ENCODE measurements around the gene TCOF1.

The TCOF1 gene

DNA sequence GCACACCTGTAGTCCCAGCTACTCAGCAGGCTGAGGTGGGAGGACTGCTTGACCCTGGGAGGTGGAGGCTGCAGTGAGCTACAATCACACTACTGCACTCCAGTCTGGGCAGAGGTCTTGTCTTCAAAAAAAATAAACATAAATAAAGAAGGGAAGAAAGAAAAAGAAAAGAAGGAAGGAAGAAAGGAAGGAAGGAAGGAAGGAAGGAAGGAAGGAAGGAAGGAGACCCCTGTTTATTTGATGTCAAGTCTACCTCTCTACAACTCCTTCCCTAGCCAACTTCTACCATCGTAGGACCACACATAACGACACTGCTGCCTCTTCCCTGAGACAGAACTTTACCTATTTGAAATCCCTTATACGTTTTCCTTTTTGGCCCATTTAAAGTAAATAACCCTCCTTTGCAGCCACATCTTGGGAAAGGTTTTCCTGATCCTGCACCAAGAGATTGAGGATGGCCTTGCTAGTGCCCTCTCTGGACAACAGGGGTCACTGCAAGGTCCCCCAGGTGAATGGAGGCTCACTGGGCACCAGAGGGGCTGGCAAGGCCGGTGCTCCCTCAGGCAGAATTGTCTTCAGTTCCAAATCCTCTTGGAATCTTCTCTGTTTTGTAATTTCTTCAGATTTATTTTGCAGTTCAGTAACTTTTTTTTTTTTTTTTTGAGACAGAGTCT, 81.5 kb downstream of the TCOF1 start:
- H3K27ac ChIP-seq (ENCODE audit: low read depth, low read length), result no peak overlapping the region
- no peaks in the 10 kb centered on the region for H3K9me3 ChIP-seq (ENCODE audit: control insufficient read depth in 5 of 5, low read length in 5 of 5)
- H3K27me3 ChIP-seq (ENCODE audit: control insufficient read depth in 5 of 5, insufficient read depth in 4 of 5, low read length in 5 of 5), result no peaks in the 10 kb centered on the region
- H3K4me3 ChIP-seq (ENCODE audit: low read depth in 1 of 5, low read length in 5 of 5), result no peak overlapping the region
- no peak overlapping the region for H3K9ac ChIP-seq (ENCODE audit: low read length in 5 of 5)
- peaks cover 0 to 13% (median 9%) of the 10 kb centered on the region in 5 donors for H3K36me3 ChIP-seq (ENCODE audit: control insufficient read depth in 5 of 5, insufficient read depth in 5 of 5, low read length in 5 of 5)
- H3K4me1 ChIP-seq (ENCODE audit: control insufficient read depth in 5 of 5, insufficient read depth in 5 of 5, low read length in 5 of 5), result peaks cover 3 to 17% (median 16%) of the 10 kb centered on the region in 5 donors

DNA sequence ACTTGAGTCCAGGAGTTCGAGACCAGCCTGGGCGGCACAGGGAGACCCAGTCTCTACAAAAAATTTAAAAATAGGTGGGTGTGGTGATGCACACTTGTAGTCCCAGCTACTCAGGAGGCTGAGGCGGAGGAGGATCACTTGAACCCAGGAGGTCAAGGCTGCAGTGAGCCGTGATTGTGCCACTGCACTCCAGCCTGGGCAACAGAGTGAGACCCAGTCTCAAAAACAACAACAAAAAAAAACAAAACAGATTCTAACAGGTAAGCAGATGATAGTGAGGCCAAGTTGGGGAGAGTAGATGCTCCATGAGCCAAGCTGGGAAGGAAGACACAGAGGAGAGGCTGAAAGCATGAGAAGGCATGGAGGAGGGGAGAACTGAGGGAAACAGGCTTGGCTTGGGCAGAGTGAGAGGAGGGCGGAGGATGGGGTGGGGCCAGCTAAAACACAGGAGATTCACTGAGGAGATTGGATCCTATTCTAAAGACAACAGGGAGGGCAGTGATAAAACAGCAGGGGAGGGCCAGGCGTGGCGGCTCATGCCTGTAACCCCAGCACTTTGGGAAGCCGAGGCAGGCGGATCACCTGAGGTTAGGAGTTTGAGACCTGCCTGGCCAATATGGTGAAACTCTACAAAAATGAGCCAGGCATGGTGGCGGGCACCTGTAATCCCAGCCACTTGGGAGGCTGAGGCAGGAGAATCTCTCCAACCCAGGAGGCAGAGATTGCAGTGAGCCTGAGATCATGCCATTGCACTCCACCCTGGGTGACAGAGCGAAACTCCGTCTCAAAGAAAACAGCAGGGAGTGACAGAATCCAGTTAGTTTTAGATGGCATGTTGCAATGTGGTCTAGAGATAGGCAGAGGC, 83.7 kb downstream of the TCOF1 start:
- Histone ChIP-seq H3K9me3 (ENCODE audit: control insufficient read depth in 5 of 5, low read length in 5 of 5) (no peaks in the 10 kb centered on the region), H3K27ac (ENCODE audit: low read depth, low read length) (peak overlapping the region; percentile 30)

DNA sequence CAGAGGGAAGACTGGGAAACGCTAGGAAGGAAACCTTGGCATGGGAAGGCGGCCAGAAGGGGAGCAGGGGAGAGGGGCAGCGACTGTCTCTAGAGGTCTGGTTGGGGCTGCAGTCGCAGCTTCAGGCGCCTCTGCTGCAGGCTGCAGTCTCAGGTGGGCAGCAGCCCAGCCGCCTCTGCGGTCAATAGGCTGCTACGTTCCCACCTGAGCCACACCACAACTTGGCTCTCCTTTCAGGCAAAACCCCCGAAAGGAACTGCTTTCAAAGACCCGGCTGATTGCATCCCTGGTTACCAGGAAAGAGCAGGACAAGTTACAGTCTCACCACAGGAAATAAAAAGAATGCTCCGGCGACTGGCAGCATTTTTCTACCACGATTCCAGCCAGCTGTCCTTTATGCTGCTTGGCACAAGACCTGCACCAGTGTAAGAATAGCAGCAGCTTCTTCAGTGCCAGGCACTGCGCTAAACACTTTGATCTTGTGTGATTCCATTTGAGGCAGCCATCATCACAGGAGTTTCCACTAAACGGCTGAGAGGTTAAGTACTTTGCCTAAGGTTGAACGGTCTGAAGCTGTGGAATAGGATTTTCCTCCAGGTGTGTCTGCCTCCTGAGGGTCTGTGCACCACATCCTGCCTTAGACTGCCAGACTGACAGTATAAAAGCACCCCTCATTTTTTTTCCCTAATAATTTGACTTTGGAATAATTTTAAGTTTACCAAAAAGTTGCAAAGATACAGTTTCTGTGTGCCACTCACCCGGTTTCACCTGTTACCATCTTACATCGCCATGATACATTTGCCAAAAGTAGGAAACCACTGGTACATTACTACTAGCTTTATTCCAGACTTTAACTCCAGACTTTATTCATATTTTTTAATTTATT, 84.6 kb downstream of the TCOF1 start:
- Histone ChIP-seq H3K4me3 (ENCODE audit: low read depth in 1 of 5, low read length in 5 of 5) (peak overlapping the region in 3 of 5 donors; percentile 9 to 33 (median 23)), H3K9ac (ENCODE audit: low read length in 5 of 5) (peak overlapping the region in 2 of 5 donors; percentile 11 to 21), H3K9me3 (ENCODE audit: control insufficient read depth in 5 of 5, low read length in 5 of 5) (no peaks in the 10 kb centered on the region), H3K4me1 (ENCODE audit: control insufficient read depth in 5 of 5, insufficient read depth in 5 of 5, low read length in 5 of 5) (peaks cover 0 to 16% (median 13%) of the 10 kb centered on the region in 5 donors), H3K36me3 (ENCODE audit: control insufficient read depth in 5 of 5, insufficient read depth in 5 of 5, low read length in 5 of 5) (peaks cover 6 to 44% (median 40%) of the 10 kb centered on the region in 5 donors), H3K27ac (ENCODE audit: low read depth, low read length) (peak overlapping the region; percentile 30), H3K27me3 (ENCODE audit: control insufficient read depth in 5 of 5, insufficient read depth in 4 of 5, low read length in 5 of 5) (no peaks in the 10 kb centered on the region)

More for the DNA sequence above, 83.7 kb downstream of the TCOF1 start:
- H3K4me1 ChIP-seq (ENCODE audit: control insufficient read depth in 5 of 5, insufficient read depth in 5 of 5, low read length in 5 of 5), result peaks cover under 1 to 16% (median 15%) of the 10 kb centered on the region in 5 donors
- H3K36me3 ChIP-seq (ENCODE audit: control insufficient read depth in 5 of 5, insufficient read depth in 5 of 5, low read length in 5 of 5), result peaks cover 4 to 35% (median 31%) of the 10 kb centered on the region in 5 donors
- peak overlapping the region in 3 of 5 donors; percentile 9 to 33 (median 23) for H3K4me3 ChIP-seq (ENCODE audit: low read depth in 1 of 5, low read length in 5 of 5)
- H3K9ac ChIP-seq (ENCODE audit: low read length in 5 of 5), result peak overlapping the region in 2 of 5 donors; percentile 11 to 21
- H3K27me3 ChIP-seq (ENCODE audit: control insufficient read depth in 5 of 5, insufficient read depth in 4 of 5, low read length in 5 of 5), result no peaks in the 10 kb centered on the region

DNA sequence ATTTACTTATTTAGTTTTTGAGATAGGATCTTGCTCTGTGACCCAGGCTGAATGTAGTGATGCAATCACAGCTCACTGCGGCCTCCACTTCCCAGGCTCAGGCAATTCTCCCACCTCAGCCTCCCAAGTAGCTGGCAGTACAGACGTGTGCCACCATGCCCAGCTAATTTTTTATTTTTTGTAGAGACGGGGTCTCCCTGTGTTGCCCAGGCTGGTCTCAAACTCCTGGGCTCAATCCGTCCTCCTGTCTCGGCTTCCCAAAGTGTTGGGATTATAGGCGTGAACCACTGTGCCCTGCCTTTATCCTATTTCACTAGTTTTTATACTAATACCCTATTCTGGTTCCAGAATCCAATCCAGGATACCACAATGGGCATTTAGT, 85.2 kb downstream of the TCOF1 start:
- peaks cover 6 to 49% (median 46%) of the 10 kb centered on the region in 5 donors for H3K36me3 ChIP-seq (ENCODE audit: control insufficient read depth in 5 of 5, insufficient read depth in 5 of 5, low read length in 5 of 5)
- H3K27ac ChIP-seq (ENCODE audit: low read depth, low read length), result no peak overlapping the region
- no peak overlapping the region for H3K4me3 ChIP-seq (ENCODE audit: low read depth in 1 of 5, low read length in 5 of 5)
- no peaks in the 10 kb centered on the region for H3K27me3 ChIP-seq (ENCODE audit: control insufficient read depth in 5 of 5, insufficient read depth in 4 of 5, low read length in 5 of 5)
- no peaks in the 10 kb centered on the region for H3K9me3 ChIP-seq (ENCODE audit: control insufficient read depth in 5 of 5, low read length in 5 of 5)
- H3K9ac ChIP-seq (ENCODE audit: low read length in 5 of 5), result no peak overlapping the region
- peaks cover 0 to 20% (median 16%) of the 10 kb centered on the region in 5 donors for H3K4me1 ChIP-seq (ENCODE audit: control insufficient read depth in 5 of 5, insufficient read depth in 5 of 5, low read length in 5 of 5)

DNA sequence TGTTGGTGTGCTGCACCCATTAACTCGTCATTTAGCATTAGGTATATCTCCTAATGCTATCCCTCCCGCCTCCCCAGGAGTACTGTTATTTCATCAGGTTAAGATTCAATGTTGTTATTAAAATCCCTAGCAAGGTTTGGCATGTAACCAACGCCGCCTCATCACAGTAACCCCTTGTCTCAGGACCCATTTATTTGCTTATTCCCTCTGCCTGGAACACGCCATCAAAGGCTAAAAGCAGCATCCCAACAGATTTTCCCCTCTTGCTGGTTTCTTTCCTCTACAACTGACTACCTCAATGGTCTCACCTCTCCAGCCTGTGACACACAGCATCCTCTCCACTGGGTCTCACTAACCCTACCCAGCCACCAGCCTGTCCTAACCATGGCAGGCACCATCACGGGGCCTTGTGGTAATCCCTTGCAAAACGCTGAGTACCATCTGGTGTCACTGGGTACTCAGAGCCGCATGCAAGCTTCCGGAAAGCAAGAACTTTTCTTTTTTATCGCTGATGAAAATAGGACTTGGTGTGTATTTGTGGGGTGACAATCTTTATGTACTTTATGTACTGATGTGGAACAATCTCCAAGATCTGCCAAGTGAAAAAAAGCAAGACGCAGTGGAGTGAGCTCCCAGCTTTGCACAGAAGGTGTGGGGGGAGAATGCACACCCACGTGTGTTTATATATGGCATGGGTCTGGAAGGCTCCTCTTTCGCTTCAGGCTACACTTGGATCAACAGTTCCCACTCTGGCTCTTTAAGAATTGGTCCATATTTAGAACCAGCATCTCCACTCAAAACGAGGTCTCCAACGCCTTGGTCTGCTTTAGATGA, 86.0 kb downstream of the TCOF1 start:
- Histone ChIP-seq H3K9ac (ENCODE audit: low read length in 5 of 5) (no peak overlapping the region), H3K4me3 (ENCODE audit: low read depth in 1 of 5, low read length in 5 of 5) (no peak overlapping the region), H3K27ac (ENCODE audit: low read depth, low read length) (no peak overlapping the region), H3K4me1 (ENCODE audit: control insufficient read depth in 5 of 5, insufficient read depth in 5 of 5, low read length in 5 of 5) (peaks cover 3 to 27% (median 23%) of the 10 kb centered on the region in 5 donors), H3K36me3 (ENCODE audit: control insufficient read depth in 5 of 5, insufficient read depth in 5 of 5, low read length in 5 of 5) (peaks cover 6 to 49% (median 47%) of the 10 kb centered on the region in 5 donors), H3K9me3 (ENCODE audit: control insufficient read depth in 5 of 5, low read length in 5 of 5) (no peaks in the 10 kb centered on the region), H3K27me3 (ENCODE audit: control insufficient read depth in 5 of 5, insufficient read depth in 4 of 5, low read length in 5 of 5) (no peaks in the 10 kb centered on the region)

DNA sequence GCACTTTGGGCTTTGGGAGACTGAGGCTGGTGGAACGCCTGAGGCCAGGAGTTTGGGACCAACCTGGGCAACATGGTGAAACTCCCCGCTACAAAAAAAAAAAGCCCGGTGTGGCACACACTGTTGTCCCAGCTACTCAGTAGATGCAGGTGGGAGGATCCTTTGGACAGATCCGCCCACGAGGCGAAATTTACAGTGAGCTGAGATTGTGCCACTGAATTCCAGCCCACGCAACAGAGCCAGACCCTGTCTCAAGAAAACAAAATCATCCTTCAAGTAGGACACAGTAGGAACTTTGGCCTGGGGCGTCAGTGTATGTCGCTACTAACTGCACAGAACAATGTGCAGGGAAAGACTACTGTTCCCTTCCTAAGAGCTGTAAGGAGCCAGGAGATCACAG, 87.3 kb downstream of the TCOF1 start:
- Histone ChIP-seq H3K27ac (ENCODE audit: low read depth, low read length) (no peak overlapping the region), H3K4me1 (ENCODE audit: control insufficient read depth in 5 of 5, insufficient read depth in 5 of 5, low read length in 5 of 5) (peaks cover 5 to 33% (median 29%) of the 10 kb centered on the region in 5 donors), H3K36me3 (ENCODE audit: control insufficient read depth in 5 of 5, insufficient read depth in 5 of 5, low read length in 5 of 5) (peaks cover 6 to 49% (median 47%) of the 10 kb centered on the region in 5 donors), H3K4me3 (ENCODE audit: low read depth in 1 of 5, low read length in 5 of 5) (no peak overlapping the region), H3K27me3 (ENCODE audit: control insufficient read depth in 5 of 5, insufficient read depth in 4 of 5, low read length in 5 of 5) (no peaks in the 10 kb centered on the region), H3K9me3 (ENCODE audit: control insufficient read depth in 5 of 5, low read length in 5 of 5) (no peaks in the 10 kb centered on the region), H3K9ac (ENCODE audit: low read length in 5 of 5) (no peak overlapping the region)

DNA sequence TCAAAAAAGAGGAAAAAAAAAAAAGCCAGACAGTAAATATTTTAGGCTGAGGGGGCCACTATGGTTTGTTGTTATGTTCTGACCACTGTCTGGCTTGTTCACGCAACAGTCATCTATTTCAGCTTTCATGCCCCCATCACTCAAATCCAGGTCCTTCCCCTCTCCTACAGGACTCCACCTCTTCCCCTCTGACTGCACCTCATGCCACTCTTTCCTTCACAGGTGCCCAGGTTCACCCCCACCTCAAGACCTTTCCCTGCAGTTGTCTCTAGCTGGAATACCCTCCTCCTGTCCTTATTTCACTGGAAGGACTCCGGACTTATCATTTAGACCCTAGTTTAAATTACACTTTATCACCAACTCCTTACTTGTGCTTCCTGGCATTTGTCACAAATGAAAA, 88.6 kb downstream of the TCOF1 start:
- no peak overlapping the region for H3K4me3 ChIP-seq (ENCODE audit: low read depth in 1 of 5, low read length in 5 of 5)
- H3K9ac ChIP-seq (ENCODE audit: low read length in 5 of 5), result peak overlapping the region in 1 of 5 donors; percentile 36
- peaks cover 6 to 49% (median 47%) of the 10 kb centered on the region in 5 donors for H3K36me3 ChIP-seq (ENCODE audit: control insufficient read depth in 5 of 5, insufficient read depth in 5 of 5, low read length in 5 of 5)
- H3K27me3 ChIP-seq (ENCODE audit: control insufficient read depth in 5 of 5, insufficient read depth in 4 of 5, low read length in 5 of 5), result no peaks in the 10 kb centered on the region
- peaks cover 5 to 32% (median 28%) of the 10 kb centered on the region in 5 donors for H3K4me1 ChIP-seq (ENCODE audit: control insufficient read depth in 5 of 5, insufficient read depth in 5 of 5, low read length in 5 of 5)
- H3K9me3 ChIP-seq (ENCODE audit: control insufficient read depth in 5 of 5, low read length in 5 of 5), result no peaks in the 10 kb centered on the region
- H3K27ac ChIP-seq (ENCODE audit: low read depth, low read length), result no peak overlapping the region

DNA sequence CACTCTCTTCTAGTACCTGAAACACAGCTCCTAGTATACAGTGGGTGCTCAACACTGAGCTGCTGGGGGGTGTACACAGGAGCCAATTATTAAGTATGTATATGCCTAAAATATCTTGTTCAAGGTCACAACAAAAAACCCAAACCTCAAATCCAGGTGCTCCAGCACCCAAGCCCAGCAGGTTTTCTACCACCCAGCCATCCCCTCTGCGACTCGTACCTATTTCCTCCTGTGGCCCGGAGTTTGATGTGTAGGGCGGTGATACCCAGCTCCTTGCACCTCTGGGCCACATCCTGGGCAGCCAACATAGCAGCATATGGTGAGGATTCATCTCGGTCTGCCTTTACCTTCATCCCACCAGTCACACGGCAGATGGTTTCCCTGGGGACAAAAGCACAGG, 89.1 kb downstream of the TCOF1 start:
- Histone ChIP-seq H3K9ac (ENCODE audit: low read length in 5 of 5) (peak overlapping the region in 1 of 5 donors; percentile 36), H3K27me3 (ENCODE audit: control insufficient read depth in 5 of 5, insufficient read depth in 4 of 5, low read length in 5 of 5) (no peaks in the 10 kb centered on the region), H3K4me3 (ENCODE audit: low read depth in 1 of 5, low read length in 5 of 5) (no peak overlapping the region), H3K27ac (ENCODE audit: low read depth, low read length) (no peak overlapping the region), H3K36me3 (ENCODE audit: control insufficient read depth in 5 of 5, insufficient read depth in 5 of 5, low read length in 5 of 5) (peaks cover 6 to 49% (median 47%) of the 10 kb centered on the region in 5 donors), H3K4me1 (ENCODE audit: control insufficient read depth in 5 of 5, insufficient read depth in 5 of 5, low read length in 5 of 5) (peaks cover 5 to 27% (median 23%) of the 10 kb centered on the region in 5 donors), H3K9me3 (ENCODE audit: control insufficient read depth in 5 of 5, low read length in 5 of 5) (no peaks in the 10 kb centered on the region)

DNA sequence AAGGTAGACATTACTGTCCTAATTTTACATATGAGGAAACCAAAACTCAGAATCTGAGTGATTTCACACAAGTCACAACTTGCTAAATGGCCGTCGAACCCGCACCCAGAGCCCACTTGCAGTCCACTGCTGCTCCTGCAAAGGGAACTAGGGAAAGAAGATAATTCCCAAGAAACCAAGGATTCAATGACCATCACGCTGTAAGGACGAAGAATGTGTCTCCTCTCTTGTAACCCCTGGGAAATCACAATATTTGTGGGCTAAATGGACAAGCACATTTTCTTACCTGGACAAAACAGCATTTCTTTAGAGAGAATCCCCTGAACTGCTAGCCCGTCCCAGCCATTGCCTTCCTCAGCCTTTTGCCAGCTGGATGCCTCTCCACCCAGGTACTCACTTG, 89.7 kb downstream of the TCOF1 start:
- no peaks in the 10 kb centered on the region for H3K27me3 ChIP-seq (ENCODE audit: control insufficient read depth in 5 of 5, insufficient read depth in 4 of 5, low read length in 5 of 5)
- peak overlapping the region in 1 of 5 donors; percentile 93 for H3K9ac ChIP-seq (ENCODE audit: low read length in 5 of 5)
- peak overlapping the region; percentile 97 for H3K27ac ChIP-seq (ENCODE audit: low read depth, low read length)
- peaks cover 6 to 49% (median 47%) of the 10 kb centered on the region in 5 donors for H3K36me3 ChIP-seq (ENCODE audit: control insufficient read depth in 5 of 5, insufficient read depth in 5 of 5, low read length in 5 of 5)
- no peaks in the 10 kb centered on the region for H3K9me3 ChIP-seq (ENCODE audit: control insufficient read depth in 5 of 5, low read length in 5 of 5)
- peaks cover 5 to 21% (median 17%) of the 10 kb centered on the region in 5 donors for H3K4me1 ChIP-seq (ENCODE audit: control insufficient read depth in 5 of 5, insufficient read depth in 5 of 5, low read length in 5 of 5)
- no peak overlapping the region for H3K4me3 ChIP-seq (ENCODE audit: low read depth in 1 of 5, low read length in 5 of 5)
